Testis (tissue), 2 donors: ENCODE measurements around the gene SMG7.

Experiments
- CTCF ChIP-seq, 3 experiments: fragments of 450-650 bp in 2 of 3; fragments of 200-600 bp in 1 of 3; sonication (generic) in 1 of 3; IDR thresholded peaks; one replicate each; pipeline ENCODE4 v1.5.1; 2016 to 2019; ENCODE audit warnings: antibody characterized with exemption in 3 of 3, mild to moderate bottlenecking in 2 of 3, moderate library complexity in 1 of 3
- POLR2A ChIP-seq: fragments of 450-650 bp; IDR thresholded peaks from one replicate; pipeline ENCODE4 v1.6.1; 2017; ENCODE audit warnings: antibody characterized with exemption, mild to moderate bottlenecking, moderate library complexity

GRCh38 chr1:183473217-183473536 lies 878 bp downstream of the SMG7 start:
- TF ChIP-seq CTCF (IDR thresholded peaks at IDR 0.05) = no peak
- TF ChIP-seq POLR2A = no peak
